ENCODE data around the gene PLXNB2.

Gene PLXNB2

DNA sequence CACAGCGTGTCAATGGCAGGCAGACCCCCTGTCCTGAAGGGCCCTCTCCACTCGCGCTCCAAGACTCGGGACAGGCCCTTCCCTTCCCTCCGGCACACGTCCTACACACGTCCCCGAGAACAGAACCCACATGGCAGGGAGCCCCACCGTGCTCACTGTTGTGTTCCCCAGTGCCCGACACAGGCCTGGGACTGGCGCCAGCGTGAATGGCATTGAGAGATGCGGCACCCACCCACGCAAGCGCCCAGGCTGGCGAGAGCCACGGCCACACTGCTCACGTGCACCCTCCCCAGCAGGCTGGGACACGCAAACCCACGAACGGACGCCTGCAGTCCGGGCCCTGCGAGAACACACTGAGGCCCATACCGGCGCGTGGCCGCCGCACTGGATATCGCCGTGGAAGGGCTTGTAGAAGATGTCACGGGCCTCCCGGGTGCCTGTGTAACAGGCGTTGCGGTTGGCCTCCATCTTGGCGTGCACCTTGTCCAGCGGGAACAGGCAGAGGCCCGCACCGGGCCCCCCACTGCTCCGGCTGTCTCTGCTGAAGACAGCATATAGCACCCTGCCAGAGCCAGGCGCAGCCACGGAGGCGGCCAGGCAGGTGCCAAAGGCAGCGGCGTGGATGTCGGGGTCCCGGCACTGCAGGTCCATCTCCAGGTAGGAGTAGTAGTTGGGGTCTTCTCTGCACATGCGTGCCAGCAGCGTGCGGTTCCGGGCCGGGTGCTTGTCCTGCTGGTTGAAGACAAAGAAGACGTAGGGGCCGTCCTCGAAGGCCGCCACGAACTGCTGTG lies 18.1 kb downstream of the PLXNB2 start:
- Histone ChIP-seq H3K27me3 (ENCODE audit: control insufficient read depth, insufficient read depth, low read length) (no peaks in the 10 kb centered on the region), H3K4me3 (ENCODE audit: low read depth, low read length) (no peak overlapping the region), H3K36me3 (ENCODE audit: control insufficient read depth, insufficient read depth, low read length) (peaks cover 44% of the 10 kb centered on the region), H3K9me3 (ENCODE audit: control insufficient read depth, insufficient read depth, low read length) (no peaks in the 10 kb centered on the region), H3K4me1 (ENCODE audit: control insufficient read depth, insufficient read depth, low read length) (peaks cover 4% of the 10 kb centered on the region), H3K9ac (ENCODE audit: low read depth, low read length) (no peak overlapping the region)

DNA sequence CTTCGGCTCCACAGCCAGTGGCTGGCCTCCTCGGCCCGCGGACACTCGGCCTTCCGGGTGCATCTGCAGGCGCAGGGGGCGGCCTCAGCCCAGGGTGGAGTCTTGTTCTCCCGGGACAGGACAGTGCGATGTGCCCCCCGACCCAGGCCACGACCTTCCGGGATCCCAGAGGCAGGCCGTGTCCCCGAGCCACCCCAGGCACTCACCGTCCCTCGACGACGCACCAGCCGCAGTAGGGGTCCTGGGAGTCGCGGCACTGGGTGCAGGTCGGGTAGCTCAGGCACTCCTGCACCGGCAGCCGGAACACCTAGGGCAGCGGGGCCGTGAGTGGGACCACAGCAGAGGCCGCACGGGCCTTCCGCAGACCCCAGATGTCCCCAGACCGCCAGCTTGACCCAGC lies 19.7 kb downstream of the PLXNB2 start:
- Histone ChIP-seq H3K36me3 (ENCODE audit: control insufficient read depth, insufficient read depth, low read length) (peaks cover 57% of the 10 kb centered on the region), H3K27me3 (ENCODE audit: control insufficient read depth, insufficient read depth, low read length) (no peaks in the 10 kb centered on the region), H3K9me3 (ENCODE audit: control insufficient read depth, insufficient read depth, low read length) (no peaks in the 10 kb centered on the region), H3K9ac (ENCODE audit: low read depth, low read length) (no peak overlapping the region), H3K4me1 (ENCODE audit: control insufficient read depth, insufficient read depth, low read length) (no peaks in the 10 kb centered on the region), H3K4me3 (ENCODE audit: low read depth, low read length) (no peak overlapping the region)

DNA sequence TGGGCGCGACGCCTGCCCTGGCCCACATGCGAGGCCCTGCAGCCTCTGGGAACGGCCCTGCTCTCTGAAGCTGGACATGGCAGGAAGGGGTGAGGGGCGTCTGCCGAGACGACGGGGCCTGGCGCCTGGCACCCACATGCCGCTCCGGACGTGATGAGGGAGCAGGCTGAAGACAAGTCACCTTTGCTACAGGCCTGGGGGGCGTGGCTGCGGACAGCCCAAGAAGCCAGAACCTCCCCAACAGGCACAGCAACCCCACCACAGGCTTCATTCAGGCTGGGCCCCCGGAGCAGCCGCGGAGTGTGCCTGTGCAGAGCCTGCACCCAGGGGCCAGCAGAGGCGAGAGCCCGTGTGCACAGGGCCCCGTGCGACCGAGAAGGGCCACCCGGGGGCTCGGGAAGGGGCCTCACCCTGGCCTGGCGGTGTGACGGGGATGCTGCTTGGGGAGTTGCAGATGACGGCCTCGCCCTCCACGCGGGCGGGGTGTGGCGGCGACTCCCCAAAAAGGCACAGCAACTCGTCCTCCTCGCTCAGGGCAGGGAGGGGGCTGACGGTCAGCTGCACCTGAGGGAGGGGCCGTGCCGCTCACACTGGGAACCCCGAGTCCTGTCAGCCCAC lies 20.6 kb downstream of the PLXNB2 start:
- H3K36me3 ChIP-seq (ENCODE audit: control insufficient read depth, insufficient read depth, low read length): peaks cover 65% of the 10 kb centered on the region
- H3K9me3 ChIP-seq (ENCODE audit: control insufficient read depth, insufficient read depth, low read length): no peaks in the 10 kb centered on the region
- no peak overlapping the region for H3K4me3 ChIP-seq (ENCODE audit: low read depth, low read length)
- H3K9ac ChIP-seq (ENCODE audit: low read depth, low read length): no peak overlapping the region
- H3K4me1 ChIP-seq (ENCODE audit: control insufficient read depth, insufficient read depth, low read length): no peaks in the 10 kb centered on the region
- H3K27me3 ChIP-seq (ENCODE audit: control insufficient read depth, insufficient read depth, low read length): no peaks in the 10 kb centered on the region

DNA sequence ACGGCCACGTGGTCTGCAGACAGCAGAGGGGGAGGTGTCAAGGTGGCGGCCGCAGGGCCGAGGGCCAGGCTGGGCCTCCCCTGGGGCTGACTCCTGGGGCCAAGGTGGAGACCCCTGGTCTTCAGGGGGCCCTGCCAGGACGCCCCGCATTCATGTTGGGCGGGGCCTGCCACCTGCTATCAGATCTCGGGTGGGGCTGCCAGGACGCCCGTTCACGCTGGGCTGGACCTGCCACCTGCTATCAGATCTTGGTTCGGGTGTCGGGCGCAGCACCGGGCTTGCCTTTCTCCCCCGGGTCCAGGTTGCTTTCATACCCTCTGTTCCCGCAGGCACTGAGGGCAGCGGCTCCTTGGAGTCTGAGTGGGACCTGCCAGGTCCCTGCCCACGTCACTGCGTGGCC lies 21.2 kb downstream of the PLXNB2 start:
- H3K4me1 ChIP-seq (ENCODE audit: control insufficient read depth, insufficient read depth, low read length): no peaks in the 10 kb centered on the region
- H3K36me3 ChIP-seq (ENCODE audit: control insufficient read depth, insufficient read depth, low read length): peaks cover 70% of the 10 kb centered on the region
- H3K27me3 ChIP-seq (ENCODE audit: control insufficient read depth, insufficient read depth, low read length): no peaks in the 10 kb centered on the region
- H3K9ac ChIP-seq (ENCODE audit: low read depth, low read length): no peak overlapping the region
- H3K4me3 ChIP-seq (ENCODE audit: low read depth, low read length): no peak overlapping the region
- H3K9me3 ChIP-seq (ENCODE audit: control insufficient read depth, insufficient read depth, low read length): no peaks in the 10 kb centered on the region

DNA sequence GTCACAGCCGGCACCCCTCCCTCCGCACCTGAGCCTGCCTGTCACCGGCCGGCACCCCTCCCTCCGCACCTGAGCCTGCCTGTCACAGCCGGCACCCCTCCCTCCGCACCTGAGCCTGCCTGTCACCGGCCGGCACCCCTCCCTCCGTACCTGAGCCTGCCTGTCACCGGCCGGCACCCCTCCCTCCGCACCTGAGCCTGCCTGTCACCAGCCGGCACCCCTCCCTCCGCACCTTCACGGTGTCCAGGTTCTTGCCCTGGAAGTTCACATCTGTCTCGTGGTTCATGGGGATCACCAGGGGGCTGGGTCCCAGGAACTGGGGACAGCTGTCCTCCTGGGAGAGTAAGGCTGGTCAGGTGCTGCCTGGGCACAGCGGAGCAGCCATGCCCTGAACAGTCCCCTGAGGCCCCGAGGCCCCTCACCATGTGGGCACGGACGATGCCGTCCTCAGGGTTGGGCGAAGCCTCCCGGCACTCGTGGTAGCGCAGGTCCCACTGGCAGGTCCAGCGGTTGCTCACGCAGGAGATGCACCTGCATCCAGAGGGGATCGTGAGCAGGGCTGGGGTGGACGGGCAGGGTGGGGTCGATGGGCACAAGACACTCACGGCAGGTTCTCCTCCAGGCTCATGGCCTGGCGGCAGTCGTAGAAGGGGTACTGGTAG lies 21.7 kb downstream of the PLXNB2 start:
- Histone ChIP-seq H3K9me3 (ENCODE audit: control insufficient read depth, insufficient read depth, low read length) (no peaks in the 10 kb centered on the region), H3K4me1 (ENCODE audit: control insufficient read depth, insufficient read depth, low read length) (no peaks in the 10 kb centered on the region), H3K27me3 (ENCODE audit: control insufficient read depth, insufficient read depth, low read length) (no peaks in the 10 kb centered on the region), H3K9ac (ENCODE audit: low read depth, low read length) (no peak overlapping the region), H3K36me3 (ENCODE audit: control insufficient read depth, insufficient read depth, low read length) (peaks cover 71% of the 10 kb centered on the region), H3K4me3 (ENCODE audit: low read depth, low read length) (no peak overlapping the region)

DNA sequence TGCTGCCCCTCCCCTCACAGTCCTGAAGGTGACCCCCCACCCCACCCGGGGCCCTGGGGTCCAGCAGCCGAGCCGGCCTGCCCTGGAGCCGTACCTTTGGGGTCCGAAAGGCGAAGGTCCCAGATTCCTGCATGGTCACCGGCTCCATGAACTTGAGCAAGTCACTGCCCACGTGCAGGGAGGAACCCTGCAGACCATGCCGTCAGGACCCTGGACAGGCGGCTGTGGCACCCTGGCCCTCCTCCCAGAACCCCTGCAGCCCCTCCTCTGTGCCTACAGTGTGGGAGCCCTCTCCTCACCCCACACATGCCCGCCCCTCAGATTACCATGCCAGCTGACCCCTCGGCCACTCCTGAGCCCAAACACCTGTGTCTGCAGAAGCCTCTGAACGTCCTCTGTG lies 23.0 kb downstream of the PLXNB2 start:
- no peak overlapping the region for H3K9ac ChIP-seq (ENCODE audit: low read depth, low read length)
- no peaks in the 10 kb centered on the region for H3K27me3 ChIP-seq (ENCODE audit: control insufficient read depth, insufficient read depth, low read length)
- no peaks in the 10 kb centered on the region for H3K9me3 ChIP-seq (ENCODE audit: control insufficient read depth, insufficient read depth, low read length)
- peaks cover 69% of the 10 kb centered on the region for H3K36me3 ChIP-seq (ENCODE audit: control insufficient read depth, insufficient read depth, low read length)
- no peak overlapping the region for H3K4me3 ChIP-seq (ENCODE audit: low read depth, low read length)
- no peaks in the 10 kb centered on the region for H3K4me1 ChIP-seq (ENCODE audit: control insufficient read depth, insufficient read depth, low read length)

DNA sequence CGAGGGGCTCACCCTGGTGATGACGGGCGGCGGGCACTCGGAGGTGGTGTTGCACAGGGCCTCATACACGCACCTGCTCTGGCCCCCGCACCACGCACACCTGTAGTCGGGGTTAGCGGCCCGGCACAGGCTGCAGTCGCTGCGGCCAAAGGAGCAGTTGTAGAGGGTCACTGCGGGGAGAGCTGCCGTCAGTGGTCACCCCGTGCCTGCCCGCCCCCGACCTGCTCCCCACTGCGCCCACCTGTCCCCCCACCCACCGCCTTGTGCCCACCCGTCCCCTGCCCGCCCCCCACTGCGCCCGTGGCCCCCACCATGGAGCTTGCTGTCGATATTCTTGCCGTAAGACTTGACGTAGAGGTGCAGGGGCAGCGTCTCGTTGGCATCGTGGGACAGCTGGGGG lies 23.6 kb downstream of the PLXNB2 start:
- Histone ChIP-seq H3K36me3 (ENCODE audit: control insufficient read depth, insufficient read depth, low read length) (peaks cover 69% of the 10 kb centered on the region), H3K9me3 (ENCODE audit: control insufficient read depth, insufficient read depth, low read length) (no peaks in the 10 kb centered on the region), H3K4me3 (ENCODE audit: low read depth, low read length) (no peak overlapping the region), H3K9ac (ENCODE audit: low read depth, low read length) (no peak overlapping the region), H3K27me3 (ENCODE audit: control insufficient read depth, insufficient read depth, low read length) (no peaks in the 10 kb centered on the region), H3K4me1 (ENCODE audit: control insufficient read depth, insufficient read depth, low read length) (no peaks in the 10 kb centered on the region)

DNA sequence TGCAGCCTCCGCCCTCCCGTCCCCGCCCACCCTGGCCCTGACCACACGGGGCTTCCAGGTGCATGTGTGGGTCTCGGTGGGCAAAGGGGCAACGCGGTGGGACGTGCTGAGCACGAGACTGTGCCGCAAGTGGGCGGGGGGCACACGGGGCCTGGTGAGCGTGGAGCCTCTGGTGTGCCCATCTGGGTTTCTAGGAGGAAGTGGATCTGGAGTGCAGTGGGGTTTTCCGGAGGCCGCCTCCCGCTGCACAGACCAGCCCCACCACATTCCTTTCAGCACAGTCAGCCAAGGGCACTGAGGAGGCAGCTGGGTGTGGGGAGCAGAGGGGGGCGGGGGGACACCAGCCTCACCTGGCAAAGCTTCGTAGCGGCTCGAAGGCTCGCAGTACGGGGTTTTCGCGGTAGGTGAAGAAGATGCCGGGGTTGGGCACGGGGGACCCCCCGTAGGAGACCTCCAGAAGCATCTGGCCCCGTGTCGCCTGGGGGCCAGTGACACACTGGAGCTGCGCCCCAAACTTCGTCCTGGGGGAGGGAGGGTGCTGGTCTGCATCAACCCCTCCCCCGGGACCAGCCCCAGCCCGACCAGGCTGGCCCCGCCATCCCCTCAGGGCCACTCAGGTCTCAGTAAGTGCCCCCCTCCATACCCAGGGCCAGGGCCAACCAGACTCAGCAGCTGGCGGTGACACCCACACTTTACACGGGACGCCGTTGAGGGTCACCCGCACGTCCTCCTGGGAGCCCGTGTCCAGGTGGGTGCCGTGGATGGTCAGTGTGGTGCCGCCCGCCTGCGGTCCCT lies 24.9 kb downstream of the PLXNB2 start:
- H3K36me3 ChIP-seq (ENCODE audit: control insufficient read depth, insufficient read depth, low read length): peaks cover 71% of the 10 kb centered on the region
- H3K4me1 ChIP-seq (ENCODE audit: control insufficient read depth, insufficient read depth, low read length): no peaks in the 10 kb centered on the region
- H3K27me3 ChIP-seq (ENCODE audit: control insufficient read depth, insufficient read depth, low read length): no peaks in the 10 kb centered on the region
- no peaks in the 10 kb centered on the region for H3K9me3 ChIP-seq (ENCODE audit: control insufficient read depth, insufficient read depth, low read length)
- H3K9ac ChIP-seq (ENCODE audit: low read depth, low read length): no peak overlapping the region
- H3K4me3 ChIP-seq (ENCODE audit: low read depth, low read length): no peak overlapping the region

DNA sequence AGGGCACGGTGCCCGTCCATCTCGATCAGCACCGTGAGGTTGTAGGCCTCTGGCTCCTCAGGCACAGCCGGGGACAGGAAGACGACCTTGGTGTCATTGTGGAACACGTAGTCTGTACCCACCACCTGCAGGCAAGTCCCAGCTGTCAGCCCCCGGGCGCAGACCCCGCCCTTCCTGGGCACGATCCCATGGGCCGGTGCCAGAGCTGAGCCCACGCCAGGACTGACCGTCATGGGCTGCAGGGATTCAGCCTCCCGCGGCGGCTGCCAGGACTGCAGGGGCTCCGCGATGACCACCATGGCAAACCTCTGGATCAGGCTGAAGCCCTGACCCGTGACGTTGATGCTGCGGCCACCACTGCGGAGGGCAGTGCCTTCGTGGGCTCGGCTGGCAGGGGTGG lies 25.5 kb downstream of the PLXNB2 start:
- Histone ChIP-seq H3K9me3 (ENCODE audit: control insufficient read depth, insufficient read depth, low read length) (no peaks in the 10 kb centered on the region), H3K9ac (ENCODE audit: low read depth, low read length) (no peak overlapping the region), H3K36me3 (ENCODE audit: control insufficient read depth, insufficient read depth, low read length) (peaks cover 72% of the 10 kb centered on the region), H3K4me1 (ENCODE audit: control insufficient read depth, insufficient read depth, low read length) (no peaks in the 10 kb centered on the region), H3K4me3 (ENCODE audit: low read depth, low read length) (no peak overlapping the region), H3K27me3 (ENCODE audit: control insufficient read depth, insufficient read depth, low read length) (no peaks in the 10 kb centered on the region)

DNA sequence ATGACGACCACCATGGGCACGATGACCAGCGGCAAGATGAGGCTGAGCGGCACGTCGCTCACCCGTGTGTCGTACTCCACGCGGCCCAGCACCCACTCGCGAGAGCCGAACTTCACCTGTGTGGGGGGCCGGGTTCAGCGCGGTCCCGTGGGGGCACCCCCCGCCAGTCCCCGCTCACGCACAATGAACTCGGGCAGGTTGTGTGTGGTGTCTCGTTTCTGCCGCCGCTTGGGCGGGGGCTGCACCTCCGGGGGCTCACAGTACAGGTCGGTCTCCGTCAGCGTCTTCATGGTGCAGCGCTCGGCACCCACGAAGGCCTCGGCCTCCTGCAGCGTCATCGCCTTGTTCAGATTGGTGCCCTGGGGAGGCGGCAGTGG lies 26.1 kb downstream of the PLXNB2 start:
- Histone ChIP-seq H3K36me3 (ENCODE audit: control insufficient read depth, insufficient read depth, low read length) (peaks cover 76% of the 10 kb centered on the region), H3K4me3 (ENCODE audit: low read depth, low read length) (no peak overlapping the region)

DNA sequence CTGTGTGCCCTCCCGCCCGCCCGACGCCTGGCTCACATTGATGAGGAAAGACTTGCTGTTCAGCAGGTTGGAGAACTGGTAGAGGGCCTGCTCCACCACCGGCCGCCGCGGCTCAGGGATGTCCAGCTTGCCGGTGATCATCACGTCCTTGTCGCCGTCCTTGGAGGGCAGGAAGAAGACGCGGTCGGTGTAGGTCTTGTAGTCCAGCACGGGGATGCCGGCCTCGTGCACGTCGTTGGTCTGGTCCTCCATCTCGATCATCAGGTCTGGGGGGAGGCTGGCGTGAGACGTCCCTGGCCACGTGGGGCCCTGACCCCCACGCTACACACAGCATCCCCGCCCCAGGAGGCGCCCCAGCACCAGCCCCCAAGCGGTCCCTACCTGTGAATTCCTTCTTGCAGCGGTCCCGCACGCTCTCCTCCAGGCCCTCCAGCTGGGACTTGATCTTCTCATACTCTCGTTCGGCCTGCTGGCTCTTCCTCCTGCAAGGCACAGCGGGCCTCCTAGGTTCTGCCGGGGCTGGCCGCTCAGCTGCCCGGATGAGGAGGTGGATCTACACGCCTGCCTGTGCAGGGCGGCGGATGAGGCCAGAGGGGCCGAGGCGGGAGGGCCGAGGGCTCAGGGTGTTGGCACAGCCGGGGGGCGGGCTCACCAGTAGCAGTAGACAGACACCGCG lies 26.6 kb downstream of the PLXNB2 start:
- H3K4me1 ChIP-seq (ENCODE audit: control insufficient read depth, insufficient read depth, low read length): no peaks in the 10 kb centered on the region
- no peak overlapping the region for H3K9ac ChIP-seq (ENCODE audit: low read depth, low read length)
- peaks cover 80% of the 10 kb centered on the region for H3K36me3 ChIP-seq (ENCODE audit: control insufficient read depth, insufficient read depth, low read length)
- no peaks in the 10 kb centered on the region for H3K9me3 ChIP-seq (ENCODE audit: control insufficient read depth, insufficient read depth, low read length)
- no peaks in the 10 kb centered on the region for H3K27me3 ChIP-seq (ENCODE audit: control insufficient read depth, insufficient read depth, low read length)
- no peak overlapping the region for H3K4me3 ChIP-seq (ENCODE audit: low read depth, low read length)

More for the DNA sequence above, 26.1 kb downstream of the PLXNB2 start:
- H3K9me3 ChIP-seq (ENCODE audit: control insufficient read depth, insufficient read depth, low read length): no peaks in the 10 kb centered on the region
- no peak overlapping the region for H3K9ac ChIP-seq (ENCODE audit: low read depth, low read length)
- H3K4me1 ChIP-seq (ENCODE audit: control insufficient read depth, insufficient read depth, low read length): no peaks in the 10 kb centered on the region
- H3K27me3 ChIP-seq (ENCODE audit: control insufficient read depth, insufficient read depth, low read length): no peaks in the 10 kb centered on the region
